Activated T-cell treated with anti-CD3 and anti-CD28 coated beads, Interleukin-2, amount 50 U/mL, for 48 hours (primary cell): Measurements from ENCODE around the gene MROH7.

Experiments used
- DNase-seq, 2 experiments: peaks; one replicate each; pipeline ENCODE4 v3.0.0-alpha.2; 2020

The MROH7 gene

GRCh38 chr1:54701066-54701465 lies 59.5 kb downstream of the MROH7 start:
- no peak for DNase-seq

GRCh38 chr1:54701996-54702395 lies 60.4 kb downstream of the MROH7 start:
- DNase-seq = no peak

GRCh38 chr1:54703471-54703870 lies 61.9 kb downstream of the MROH7 start:
- no peak for DNase-seq

- no peak for DNase-seq
These were observed 63.6 kb downstream of the MROH7 start for GRCh38 chr1:54705153-54705552.

GRCh38 chr1:54706419-54706818 lies 64.8 kb downstream of the MROH7 start:
- no peak for DNase-seq

- no peak for DNase-seq
These were observed 66.8 kb downstream of the MROH7 start for GRCh38 chr1:54708385-54708784.

GRCh38 chr1:54709547-54710292 lies 68.1 kb downstream of the MROH7 start:
- no peak for DNase-seq

GRCh38 chr1:54710434-54710833 lies 68.8 kb downstream of the MROH7 start:
- DNase-seq = no peak

- DNase-seq = no peak
These were observed 69.3 kb downstream of the MROH7 start for GRCh38 chr1:54710841-54711240.

- DNase-seq = no peak
These were observed 70.0 kb downstream of the MROH7 start for GRCh38 chr1:54711536-54711935.

- no peak for DNase-seq
These were observed 73.4 kb downstream of the MROH7 start for GRCh38 chr1:54714881-54715492.

GRCh38 chr1:54715493-54716298 lies 74.1 kb downstream of the MROH7 start, which contains the start of gene TTC4:
Gene TTC4, plus strand, starts transcription at chr1:54715861. Its CDS starts 48 bp downstream, at chr1:54715909.
- peak; percentile 90 to 92 for DNase-seq

- peak in 1 of 2 experiments; percentile 28 for DNase-seq
These were observed 74.9 kb downstream of the MROH7 start for GRCh38 chr1:54716299-54717047.

- DNase-seq = no peak
These were observed 80.1 kb downstream of the MROH7 start for GRCh38 chr1:54721719-54722118.

GRCh38 chr1:54723985-54724384 lies 82.4 kb downstream of the MROH7 start:
- no peak for DNase-seq

GRCh38 chr1:54724771-54725170 lies 83.2 kb downstream of the MROH7 start:
- no peak for DNase-seq

- DNase-seq = no peak
These were observed 86.4 kb downstream of the MROH7 start for GRCh38 chr1:54728027-54728426.

GRCh38 chr1:54736685-54737084 lies 95.1 kb downstream of the MROH7 start:
- DNase-seq = no peak

GRCh38 chr1:54738244-54738643 lies 96.7 kb downstream of the MROH7 start:
- DNase-seq = no peak

- no peak for DNase-seq
These were observed 99.9 kb downstream of the MROH7 start for GRCh38 chr1:54741531-54741930.

GRCh38 chr1:54742282-54742681 lies 100.7 kb downstream of the MROH7 start:
- DNase-seq = peak in 1 of 2 experiments; percentile 9

GRCh38 chr1:54743416-54744226 lies 102.0 kb downstream of the MROH7 start:
- no peak for DNase-seq
